GM18526 (cell line): Measurements from ENCODE around the gene CCL7.

Experiments
- POLR2A ChIP-seq: IDR thresholded peaks from 3 replicates; pipeline ENCODE4 v1.6.1; 2011; ENCODE audit not compliant: insufficient read length; ENCODE audit errors: extremely low read depth

The CCL7 gene

DNA sequence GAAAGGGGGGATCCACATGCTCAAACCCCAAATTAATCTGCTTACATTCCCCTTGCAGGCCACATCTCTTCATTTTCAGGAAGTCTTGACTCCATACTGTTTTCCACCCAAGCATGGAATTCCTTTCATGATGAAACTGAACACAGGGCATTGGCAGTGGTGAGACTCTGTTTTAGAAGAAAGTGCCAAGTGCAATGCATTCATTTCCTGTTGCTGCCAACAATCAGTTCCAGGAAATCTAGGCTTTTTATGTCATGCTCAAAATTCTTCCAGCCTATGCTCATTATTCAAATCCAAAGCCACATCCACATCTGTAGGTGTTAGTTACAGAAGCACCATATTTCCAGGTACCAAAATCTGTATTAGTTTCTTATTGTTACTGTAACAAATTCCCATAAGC, 10.9 kb upstream of the CCL7 start:
- TF ChIP-seq POLR2A: no peak

DNA sequence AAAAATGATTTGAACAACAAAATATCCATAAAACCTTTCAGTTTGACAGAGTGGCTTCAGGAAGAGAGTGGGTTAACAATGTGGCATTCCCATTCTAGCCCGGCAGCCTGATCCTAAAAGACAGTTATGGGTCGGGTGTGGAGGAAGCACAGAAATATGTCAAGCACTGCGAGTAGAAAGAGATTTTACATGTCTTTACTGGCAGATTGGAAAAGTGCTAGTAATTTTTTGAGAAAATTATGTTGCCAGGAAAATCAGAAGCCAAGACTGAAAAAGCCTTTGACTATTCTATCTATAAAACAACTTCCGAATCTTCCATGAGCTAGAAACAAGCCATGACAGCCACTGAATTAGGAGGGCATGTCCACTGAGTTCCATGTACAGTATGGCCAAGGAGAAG, 9.2 kb upstream of the CCL7 start:
- TF ChIP-seq POLR2A: no peak

DNA sequence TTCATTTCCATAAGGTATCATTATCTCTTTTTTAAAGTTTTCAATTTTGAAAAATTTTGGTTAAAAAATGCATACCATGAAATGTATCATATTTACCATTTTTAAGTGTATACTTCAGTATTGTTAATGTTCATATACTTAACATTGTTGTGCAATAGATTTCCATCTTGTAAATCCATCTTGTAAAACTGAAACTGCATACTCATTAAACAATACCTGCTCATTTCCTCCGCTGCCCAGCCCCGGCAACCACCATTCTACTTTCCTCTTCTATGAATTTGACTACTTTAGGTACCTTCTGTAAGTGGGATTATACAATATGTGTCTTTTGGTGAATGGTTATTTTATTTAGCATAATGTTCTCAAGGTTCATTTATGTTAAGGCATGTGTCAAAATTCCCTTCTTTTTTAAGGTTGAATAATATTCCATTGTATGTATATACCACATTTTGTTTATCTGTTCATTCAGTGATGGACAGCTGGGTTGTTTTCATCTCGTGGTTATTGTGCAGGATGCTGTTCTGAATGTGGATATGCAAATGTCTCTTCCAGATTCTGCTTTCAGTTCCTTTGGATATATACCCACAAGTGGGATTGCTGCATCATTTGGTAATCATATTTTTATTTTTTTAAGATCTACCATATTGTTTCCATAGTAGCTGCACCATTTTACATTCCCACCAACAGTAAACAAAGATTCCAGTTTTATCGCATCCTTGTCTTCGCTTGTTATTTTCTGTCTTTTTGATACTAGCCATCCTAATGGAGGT, 8.3 kb upstream of the CCL7 start:
- no peak for TF ChIP-seq POLR2A

DNA sequence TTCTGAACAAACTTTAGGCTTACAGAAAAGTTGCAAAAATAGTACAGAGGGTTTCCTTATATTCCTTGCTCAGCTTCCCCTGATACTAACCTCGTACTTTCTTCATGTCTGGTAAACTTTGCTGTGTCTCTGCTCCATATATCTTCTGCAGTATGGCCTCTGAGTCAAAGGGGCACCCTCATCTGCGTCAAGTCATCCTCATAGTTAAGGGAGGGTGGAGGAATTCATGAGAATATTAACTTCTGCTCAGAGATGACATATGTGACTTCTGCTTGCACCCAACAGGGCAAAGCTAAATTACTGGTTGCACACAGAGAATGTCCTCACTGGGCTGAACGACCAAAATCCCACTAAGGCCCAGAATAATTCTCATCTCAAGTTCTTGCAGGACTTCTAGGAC, 4.3 kb upstream of the CCL7 start:
- TF ChIP-seq POLR2A: no peak

DNA sequence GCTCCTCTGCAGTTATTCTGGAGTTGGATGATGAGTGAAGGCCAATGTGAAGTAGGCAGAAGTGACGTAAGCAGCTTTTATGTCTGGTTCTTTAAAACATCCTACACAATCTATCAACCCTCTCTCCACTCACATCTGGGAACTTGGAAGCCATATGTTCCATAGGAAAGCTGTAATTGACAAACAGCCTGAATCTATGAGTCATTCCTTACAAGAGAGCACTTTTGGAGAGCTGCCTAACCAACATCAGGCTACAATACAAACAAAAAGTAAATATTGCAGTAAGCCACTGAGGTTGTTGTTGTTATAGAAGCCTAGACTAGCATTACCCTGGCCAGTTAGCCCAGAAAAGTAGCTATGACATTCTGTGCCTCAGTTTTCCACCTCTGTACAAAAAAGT, 5.9 kb downstream of the CCL7 start:
- no peak for TF ChIP-seq POLR2A

DNA sequence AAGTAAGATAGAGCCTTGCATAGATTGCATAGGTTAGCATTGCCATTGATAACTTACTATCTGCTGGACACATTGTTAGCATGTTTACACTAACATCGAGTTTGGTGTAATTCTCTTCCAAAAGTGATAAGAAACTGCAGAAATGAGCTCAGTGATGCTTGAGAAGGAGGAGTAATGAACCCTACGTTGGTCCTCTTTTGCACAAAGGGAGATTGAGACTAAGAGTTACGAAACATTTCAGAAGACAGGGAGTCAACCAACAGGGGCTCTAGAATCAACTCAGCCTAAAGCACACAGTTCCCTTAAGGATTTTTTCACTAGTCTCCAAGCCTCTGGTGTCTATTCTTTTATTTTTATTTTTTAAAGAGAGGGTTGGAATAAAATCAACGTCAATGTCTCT, 6.8 kb downstream of the CCL7 start:
- TF ChIP-seq POLR2A: no peak

DNA sequence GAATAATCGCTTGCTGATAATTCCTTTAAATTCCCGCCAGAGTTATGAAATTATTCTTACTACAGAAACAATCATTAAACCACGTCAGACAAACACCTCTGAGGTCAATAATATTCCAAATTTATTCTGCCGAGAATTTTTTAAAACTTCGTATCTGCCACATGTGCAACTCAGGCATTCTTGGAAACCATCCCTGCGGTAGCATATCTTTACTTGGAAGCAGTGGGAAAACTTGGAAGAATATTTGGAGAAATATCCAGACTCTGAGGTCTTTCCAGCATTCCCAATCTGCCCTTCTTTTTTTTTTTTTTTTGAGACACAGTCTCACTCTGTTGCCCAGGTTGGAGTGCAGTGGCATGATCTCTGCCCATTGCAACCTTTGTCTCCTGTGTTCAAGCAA, 13.6 kb downstream of the CCL7 start:
- TF ChIP-seq POLR2A: no peak

DNA sequence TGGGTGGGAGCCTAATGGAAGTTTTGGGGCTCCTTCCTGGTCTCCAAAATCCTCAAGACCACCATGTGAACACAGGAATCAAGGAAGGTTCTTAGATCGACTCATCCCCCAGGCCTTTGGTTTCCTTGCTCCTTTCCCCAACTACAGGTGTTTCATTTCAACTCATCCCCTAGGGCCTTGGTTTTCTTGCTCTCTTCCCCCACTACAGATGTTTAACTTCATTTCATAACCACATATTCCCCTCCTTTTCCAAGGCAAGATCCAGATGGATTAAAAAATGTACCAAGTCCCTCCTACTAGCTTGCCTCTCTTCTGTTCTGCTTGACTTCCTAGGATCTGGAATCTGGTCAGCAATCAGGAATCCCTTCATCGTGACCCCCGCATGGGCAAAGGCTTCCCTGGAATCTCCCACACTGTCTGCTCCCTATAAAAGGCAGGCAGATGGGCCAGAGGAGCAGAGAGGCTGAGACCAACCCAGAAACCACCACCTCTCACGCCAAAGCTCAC, 15.3 kb downstream of the CCL7 start, which contains the start of gene CCL11:
Gene CCL11, plus strand, starts transcription at position 457 of the 507 bp plus-strand sequence. CDS start 67 bp downstream, outside the sequence.
- no peak for TF ChIP-seq POLR2A

DNA sequence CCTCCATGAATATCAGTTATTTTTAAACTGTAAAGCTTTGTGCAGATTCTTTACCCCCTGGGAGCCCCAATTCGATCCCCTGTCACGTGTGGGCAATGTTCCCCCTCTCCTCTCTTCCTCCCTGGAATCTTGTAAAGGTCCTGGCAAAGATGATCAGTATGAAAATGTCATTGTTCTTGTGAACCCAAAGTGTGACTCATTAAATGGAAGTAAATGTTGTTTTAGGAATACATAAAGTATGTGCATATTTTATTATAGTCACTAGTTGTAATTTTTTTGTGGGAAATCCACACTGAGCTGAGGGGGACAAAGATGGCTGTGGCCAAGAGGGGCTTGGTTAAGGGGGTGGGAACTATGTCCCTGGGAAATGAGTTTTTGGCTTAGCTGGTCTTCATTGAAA, 17.9 kb downstream of the CCL7 start:
- TF ChIP-seq POLR2A: no peak

DNA sequence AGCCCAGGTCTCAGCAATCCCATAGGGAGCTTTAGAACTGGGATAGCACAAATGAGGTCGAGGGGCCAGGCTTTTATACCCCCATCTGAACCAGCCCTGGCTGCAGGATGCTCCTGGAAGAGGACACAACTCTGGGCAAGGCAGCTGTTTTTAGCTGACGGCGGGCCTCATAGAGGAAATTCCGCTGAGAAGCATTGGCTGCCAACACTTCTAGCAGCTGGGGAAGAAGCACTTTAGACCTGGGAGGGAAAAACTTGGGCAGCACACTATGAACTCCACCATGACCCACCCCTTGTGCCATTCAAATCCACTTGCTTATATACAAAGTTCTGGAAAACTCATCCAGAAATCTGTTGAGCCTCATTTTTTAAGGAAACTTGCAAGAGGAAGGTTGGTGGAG, 20.6 kb downstream of the CCL7 start:
- no peak for TF ChIP-seq POLR2A

DNA sequence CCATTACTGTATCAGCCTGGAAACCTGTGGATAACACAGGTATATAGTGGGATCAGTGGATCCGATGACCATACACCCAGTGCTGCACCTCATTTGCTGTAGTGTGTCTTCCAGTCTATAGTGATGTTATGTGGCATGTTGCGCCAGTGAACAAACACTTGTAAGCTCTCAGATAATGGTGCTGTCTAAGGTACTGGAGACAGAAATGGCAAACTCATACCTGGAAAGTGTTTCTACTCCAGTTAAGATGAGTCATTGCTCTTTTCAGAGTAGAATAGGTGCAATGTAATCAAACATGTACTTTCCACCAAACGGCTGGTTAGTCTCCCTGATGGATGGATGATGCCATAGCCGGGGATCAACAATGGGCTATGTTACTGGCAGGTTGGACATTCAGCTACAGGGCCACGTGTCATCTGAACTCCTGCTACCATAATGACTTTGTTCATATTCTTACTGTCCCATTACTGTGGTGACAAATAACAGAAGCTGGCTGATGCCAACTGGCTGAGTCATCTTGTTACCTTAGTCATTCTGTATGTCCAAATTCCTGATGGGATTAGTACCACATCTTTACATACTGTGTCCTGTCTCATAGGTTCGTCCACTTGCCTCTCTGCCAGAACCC, 21.8 kb downstream of the CCL7 start:
- no peak for TF ChIP-seq POLR2A

DNA sequence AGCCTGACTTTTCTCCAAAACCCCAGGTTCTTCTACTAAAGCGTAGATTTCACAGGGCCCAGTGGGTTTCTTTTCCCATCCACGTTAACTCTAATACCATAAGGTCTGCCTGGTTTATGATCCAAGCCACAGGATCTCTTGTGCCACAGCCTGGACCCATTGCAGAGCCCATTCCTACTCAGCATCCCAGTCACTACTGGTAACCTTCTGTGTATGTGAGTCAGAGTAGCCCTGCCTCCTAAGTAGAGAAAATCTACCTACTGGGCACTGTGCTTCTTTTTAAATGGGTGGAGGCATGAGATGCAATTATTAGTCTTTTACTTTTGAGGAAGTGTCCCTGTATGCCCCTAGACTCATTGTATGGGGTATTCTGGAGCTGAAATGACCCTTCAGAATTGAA, 29.0 kb downstream of the CCL7 start:
- no peak for TF ChIP-seq POLR2A

DNA sequence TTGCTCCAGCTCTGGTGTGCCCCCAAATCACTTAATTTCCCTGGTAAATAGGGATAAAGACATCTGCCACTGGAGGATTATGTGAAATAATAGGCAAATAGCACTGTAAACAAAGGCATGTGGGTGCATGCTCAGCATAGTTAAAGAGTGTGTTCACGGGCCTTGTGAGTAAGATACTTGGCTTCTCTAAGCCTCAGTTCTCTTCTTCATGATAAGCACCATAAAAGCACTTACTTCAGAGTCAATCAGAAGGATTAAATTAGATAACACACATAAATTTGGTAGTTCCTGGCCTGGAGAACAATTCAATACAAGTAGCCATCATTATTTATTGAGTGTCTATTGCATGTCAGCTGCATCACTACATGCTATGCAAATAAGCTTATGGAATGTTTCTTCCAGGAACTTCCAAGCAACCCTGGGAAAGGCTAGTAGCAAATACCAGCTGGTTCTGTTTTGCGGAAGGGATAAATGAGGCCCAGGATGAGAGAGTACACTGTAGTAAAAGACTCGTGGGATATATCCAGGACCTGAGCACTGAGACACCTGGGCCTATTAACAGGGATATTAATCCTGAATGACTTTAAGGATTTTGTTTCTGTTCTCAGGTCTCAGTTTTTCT, 30.0 kb downstream of the CCL7 start:
- no peak for TF ChIP-seq POLR2A

DNA sequence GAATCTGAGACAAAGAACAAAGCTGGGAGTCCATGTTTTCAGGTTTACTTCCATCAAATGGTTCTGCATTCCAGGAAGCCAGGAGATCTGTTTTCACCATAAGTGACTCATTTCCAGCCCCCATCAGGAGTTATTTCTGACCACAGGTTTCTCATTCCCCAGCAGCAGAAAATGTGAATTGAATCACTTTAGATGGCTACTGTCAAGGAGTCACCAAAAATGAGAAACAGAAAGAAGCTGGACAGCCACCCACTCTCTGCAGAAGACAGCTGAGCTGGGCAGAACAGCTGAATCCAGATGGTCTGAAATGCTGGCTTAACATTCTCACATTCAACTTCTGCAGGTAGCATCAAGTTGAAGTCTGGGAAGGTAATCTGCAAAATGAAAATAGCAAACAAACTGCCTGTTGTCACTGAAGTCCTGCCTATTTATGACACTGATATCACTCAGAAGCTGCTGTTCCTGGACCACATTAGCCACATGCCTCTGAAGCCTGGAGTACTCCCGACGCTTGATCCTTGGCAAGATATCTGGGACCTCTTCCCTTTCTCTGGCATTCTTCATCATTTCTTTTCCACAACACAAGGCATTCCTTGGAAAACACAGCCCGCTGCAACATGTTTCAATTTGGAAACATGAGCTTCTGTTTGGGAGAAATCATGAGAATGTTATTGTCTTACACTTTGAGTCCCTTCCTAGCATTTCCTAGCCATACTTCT, 30.8 kb downstream of the CCL7 start:
- no peak for TF ChIP-seq POLR2A

DNA sequence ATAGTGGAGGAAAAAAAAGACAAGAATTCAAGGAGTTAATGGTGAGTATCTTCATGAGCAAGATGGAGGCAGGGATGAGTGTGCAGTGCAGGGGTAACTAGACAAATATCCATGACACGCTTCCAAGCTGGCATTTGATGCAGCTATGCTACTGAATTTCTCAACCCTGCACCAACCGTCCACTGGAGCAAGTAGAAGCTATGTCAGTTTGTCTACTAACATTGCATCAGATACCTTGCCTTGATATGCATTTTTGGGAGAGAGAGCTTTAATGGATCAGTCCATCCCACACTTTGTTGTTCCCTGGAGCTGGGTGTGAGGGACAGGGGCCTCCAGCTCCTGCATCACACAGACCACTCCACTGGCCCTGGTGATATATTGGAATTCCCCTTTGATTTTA, 32.0 kb downstream of the CCL7 start:
- TF ChIP-seq POLR2A: no peak
